ENCODE data around the gene SH2D4B. TPM values are rescaled to one million over a fixed set of nuclear protein-coding genes. Genes with fewer than 3 reads are reported as not detected.

Gene SH2D4B
- total and polyA plus RNA-seq, 10 of the 15 experiments (the other 5 are each of a cell fraction or from before 2014, with no cell fraction given), result 0.04 to 0.21 (median 0.13) TPM; not detected in 5

DNA sequence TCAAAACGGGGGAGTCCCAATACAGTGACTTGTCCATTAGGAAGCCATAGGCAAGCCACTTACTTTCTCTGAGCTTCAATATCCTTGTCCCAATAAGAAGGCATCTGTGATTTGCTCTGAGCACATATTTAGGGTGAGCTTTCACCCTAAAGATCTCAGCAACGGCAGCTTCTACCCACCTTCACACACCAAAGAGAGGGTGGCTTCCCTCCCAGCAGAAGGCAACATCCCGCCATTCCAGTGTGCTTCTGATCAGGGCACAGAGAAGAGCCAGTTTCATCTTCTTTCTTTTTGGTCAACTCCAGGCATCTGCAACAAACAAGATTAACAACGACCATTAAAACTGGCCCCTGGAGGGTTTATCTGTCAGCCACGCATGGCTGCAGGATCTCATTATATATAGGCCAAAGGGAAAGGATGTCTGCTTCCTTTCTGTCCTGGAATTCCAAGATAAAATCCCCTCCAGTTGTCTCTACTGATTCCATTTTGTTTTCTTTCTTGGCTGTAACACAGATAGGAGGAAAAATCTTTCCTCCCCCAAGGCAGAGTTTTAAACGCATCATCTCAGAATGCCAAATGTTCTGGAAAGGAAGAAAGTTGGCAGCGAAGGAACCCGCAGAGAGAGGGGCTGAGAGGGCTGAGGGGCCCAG, 491 bp upstream of the SH2D4B start (continued):
- TF ChIP-seq HCFC1 (IDR thresholded peaks at IDR 0.05; ENCODE audit: low read length) (no peak), POLR2AphosphoS5 (IDR thresholded peaks at IDR 0.05; ENCODE audit: low read length) (no peak), MXI1 (IDR thresholded peaks at IDR 0.05; ENCODE audit: low read depth, low read length) (no peak), PML (IDR thresholded peaks at IDR 0.05; ENCODE audit: low read length) (no peak)

DNA sequence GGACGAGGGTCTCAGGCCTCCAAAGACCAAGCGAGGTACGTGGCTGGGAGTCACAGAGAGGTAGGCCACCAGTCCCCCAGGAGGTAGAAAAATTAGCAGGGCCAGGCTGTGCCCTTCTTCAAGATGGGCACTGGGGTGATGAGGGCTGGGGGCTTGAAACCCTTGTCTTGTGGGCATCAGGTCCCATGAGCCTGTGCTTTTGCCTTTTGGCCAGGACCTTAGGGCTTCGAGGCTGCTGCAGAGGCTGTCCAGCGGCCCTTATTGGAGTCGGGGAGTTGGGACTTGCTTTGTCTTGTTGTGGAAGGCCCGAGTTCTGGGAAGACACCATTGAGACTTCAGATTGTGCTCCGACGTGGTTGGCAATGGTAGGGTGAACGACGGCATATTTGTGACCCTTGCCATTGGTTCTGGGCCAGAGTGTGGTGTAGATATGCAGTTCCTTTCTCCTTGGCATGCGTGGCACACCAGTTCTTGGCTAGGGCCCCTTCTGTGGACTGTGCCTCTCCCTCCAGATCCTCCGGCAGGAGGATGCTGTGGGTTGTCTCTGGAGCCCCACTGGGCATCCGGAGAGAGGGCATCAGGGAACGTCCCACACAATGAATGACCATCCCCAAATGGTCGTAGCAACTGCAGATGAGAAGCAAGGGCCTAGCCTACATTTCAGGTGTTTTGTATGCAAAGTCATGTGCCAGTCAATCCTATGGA, 931 bp downstream of the SH2D4B start:
- H3K9me3 ChIP-seq (replicated peaks; ENCODE audit: control insufficient read depth, insufficient read depth, low read length), result no peaks in the 10 kb centered on the region; the same call in 2 of the 3 replicates
- H3K36me3 ChIP-seq (ENCODE audit: control insufficient read depth in 2 of 2, insufficient read depth in 2 of 2, low read length in 1 of 2), result no peaks in the 10 kb centered on the region
- POLR2A ChIA-PET, result interaction anchor here (0.9 kb wide), 1 partner anchor 59 kb away, joined by 3 read pairs; no protein-coding TSS in a partner anchor
- in situ Hi-C loops (cut with MboI) (no loop called here), intact Hi-C loops (cut with micrococcal nuclease; ENCODE audit: unreplicated experiment) (no loop called here)
- SMC1A ChIA-PET (ENCODE audit: uncharacterized antibody, unreplicated experiment), result interaction anchor here (1.2 to 2.7 kb wide), 3 partner anchors 11 to 72 kb away, joined by 3 to 35 read pairs (median 3); no protein-coding TSS in a partner anchor
- DNase-seq (ENCODE audit: low read depth, low spot score) (no peak), ATAC-seq (no peak), FAIRE-seq (no peak)
- H3K4me3 ChIP-seq, result no peak overlapping the region
- no peak overlapping the region for H2AFZ ChIP-seq (ENCODE audit: control insufficient read depth, low read depth, low read length)
- no peak overlapping the region for H3K9ac ChIP-seq (ENCODE audit: control insufficient read depth, insufficient read depth, low read length)
- TF ChIP-seq CEBPZ (IDR thresholded peaks at IDR 0.05; ENCODE audit: low read depth, low read length) (no peak), TAF1 (IDR thresholded peaks at IDR 0.05; ENCODE audit: borderline replicate concordance, low read depth, low read length) (no peak), CREB1 (IDR thresholded peaks at IDR 0.05; ENCODE audit: low read depth) (no peak), EZH2 (IDR thresholded peaks at IDR 0.05; ENCODE audit: borderline replicate concordance, control insufficient read depth, low read depth, low read length) (no peak), EED (IDR thresholded peaks at IDR 0.05; ENCODE audit: low read depth) (no peak), NFXL1 (IDR thresholded peaks at IDR 0.05; ENCODE audit: borderline replicate concordance) (no peak), HDAC6 (IDR thresholded peaks at IDR 0.05; ENCODE audit: unreplicated experiment) (no peak), POLR2AphosphoS5 (IDR thresholded peaks at IDR 0.05; ENCODE audit: low read length) (no peak)
- TF ChIP-seq, protein P1, sequence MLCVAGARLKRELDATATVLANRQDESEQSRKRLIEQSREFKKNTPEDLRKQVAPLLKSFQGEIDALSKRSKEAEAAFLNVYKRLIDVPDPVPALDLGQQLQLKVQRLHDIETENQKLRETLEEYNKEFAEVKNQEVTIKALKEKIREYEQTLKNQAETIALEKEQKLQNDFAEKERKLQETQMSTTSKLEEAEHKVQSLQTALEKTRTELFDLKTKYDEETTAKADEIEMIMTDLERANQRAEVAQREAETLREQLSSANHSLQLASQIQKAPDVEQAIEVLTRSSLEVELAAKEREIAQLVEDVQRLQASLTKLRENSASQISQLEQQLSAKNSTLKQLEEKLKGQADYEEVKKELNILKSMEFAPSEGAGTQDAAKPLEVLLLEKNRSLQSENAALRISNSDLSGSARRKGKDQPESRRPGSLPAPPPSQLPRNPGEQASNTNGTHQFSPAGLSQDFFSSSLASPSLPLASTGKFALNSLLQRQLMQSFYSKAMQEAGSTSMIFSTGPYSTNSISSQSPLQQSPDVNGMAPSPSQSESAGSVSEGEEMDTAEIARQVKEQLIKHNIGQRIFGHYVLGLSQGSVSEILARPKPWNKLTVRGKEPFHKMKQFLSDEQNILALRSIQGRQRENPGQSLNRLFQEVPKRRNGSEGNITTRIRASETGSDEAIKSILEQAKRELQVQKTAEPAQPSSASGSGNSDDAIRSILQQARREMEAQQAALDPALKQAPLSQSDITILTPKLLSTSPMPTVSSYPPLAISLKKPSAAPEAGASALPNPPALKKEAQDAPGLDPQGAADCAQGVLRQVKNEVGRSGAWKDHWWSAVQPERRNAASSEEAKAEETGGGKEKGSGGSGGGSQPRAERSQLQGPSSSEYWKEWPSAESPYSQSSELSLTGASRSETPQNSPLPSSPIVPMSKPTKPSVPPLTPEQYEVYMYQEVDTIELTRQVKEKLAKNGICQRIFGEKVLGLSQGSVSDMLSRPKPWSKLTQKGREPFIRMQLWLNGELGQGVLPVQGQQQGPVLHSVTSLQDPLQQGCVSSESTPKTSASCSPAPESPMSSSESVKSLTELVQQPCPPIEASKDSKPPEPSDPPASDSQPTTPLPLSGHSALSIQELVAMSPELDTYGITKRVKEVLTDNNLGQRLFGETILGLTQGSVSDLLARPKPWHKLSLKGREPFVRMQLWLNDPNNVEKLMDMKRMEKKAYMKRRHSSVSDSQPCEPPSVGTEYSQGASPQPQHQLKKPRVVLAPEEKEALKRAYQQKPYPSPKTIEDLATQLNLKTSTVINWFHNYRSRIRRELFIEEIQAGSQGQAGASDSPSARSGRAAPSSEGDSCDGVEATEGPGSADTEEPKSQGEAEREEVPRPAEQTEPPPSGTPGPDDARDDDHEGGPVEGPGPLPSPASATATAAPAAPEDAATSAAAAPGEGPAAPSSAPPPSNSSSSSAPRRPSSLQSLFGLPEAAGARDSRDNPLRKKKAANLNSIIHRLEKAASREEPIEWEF (IDR thresholded peaks at IDR 0.05; ENCODE audit: insufficient replicate concordance, low read depth, low read length), result no peak
- H3K79me2 ChIP-seq (ENCODE audit: control insufficient read depth, insufficient read depth, low read length), result no peaks in the 10 kb centered on the region; the same call in 1 of the 2 replicates
- CTCF ChIA-PET, result interaction anchor here (1.1 to 2.8 kb wide), 2 partner anchors 60 to 124 kb away, joined by 3 to 22 read pairs; no protein-coding TSS in a partner anchor
- no peak overlapping the region for H3K27ac ChIP-seq (ENCODE audit: control insufficient read depth, insufficient read depth)
- no peak overlapping the region for H3K4me2 ChIP-seq (ENCODE audit: control insufficient read depth, insufficient read depth)
- H3K27me3 ChIP-seq (replicated peaks in 1 of 2; ENCODE audit: control insufficient read depth in 2 of 2, insufficient read depth in 2 of 2, low read length in 1 of 2), result no peaks in the 10 kb centered on the region
- 96% methylated on average over 16 of the region's 16 CpGs for WGBS (ENCODE audit: insufficient coverage, insufficient replicate concordance, low lambda C conversion rate, missing lambda C conversion rate)
- RAD21 ChIA-PET (ENCODE audit: unreplicated experiment), result interaction anchor here (0.5 to 2.7 kb wide), 2 partner anchors 21 to 59 kb away, joined by 3 to 38 read pairs; no protein-coding TSS in a partner anchor
- peaks cover 28% of the 10 kb centered on the region for H3K4me1 ChIP-seq (ENCODE audit: control insufficient read depth, insufficient read depth, low read length)
- no peaks in the 10 kb centered on the region for H4K20me1 ChIP-seq (ENCODE audit: control insufficient read depth, insufficient read depth)
- BruUV-seq (replicated peaks), result no TSS peak
